K562 (cell line): ENCODE measurements around the gene HOXA9. TPM values are rescaled to one million over a fixed set of nuclear protein-coding genes. Genes with fewer than 3 reads are reported as not detected.

Source experiments
- ATAC-seq: fragments of 200-7000 bp; cut with Tn5 transposase; 3 replicates; pipeline ENCODE4 v1.9.1; 2020; ENCODE audit warnings: moderate library complexity
- BruUV-seq: library from RNA; stranded (reverse); fragments of 400-500 nt; replicated peaks from 2 replicates; lab custom pipeline; 2021; lab: Mats Ljungman, UMichigan
- CTCF ChIA-PET: fragments of 300-600 bp; formaldehyde crosslinking; extraction: SDS; loops from one replicate; lab custom pipeline; 2021; ENCODE audit warnings: low intra/inter-chr PET ratio; lab: Yijun Ruan, JAX
- POLR2A ChIA-PET: fragments of 300-600, 350-650 bp; sonication (Branson Sonifier 250); formaldehyde crosslinking; extraction: SDS; loops from one replicate; lab custom pipeline; 2021; ENCODE audit warnings: antibody characterized with exemption, inconsistent platforms; lab: Yijun Ruan, JAX
- DNase-seq, 4 experiments: peaks; one replicate each; pipeline versions ENCODE4 v3.0.0 to v3.0.0-alpha.2; 2011 to 2018; ENCODE audit warnings: low spot score in 3 of 4, mixed read lengths in 3 of 4; ENCODE audit errors: extremely low read depth in 1 of 4
- FAIRE-seq: peaks from 2 replicates; lab custom pipeline; 2011; peaks lifted over from hg19 to GRCh38; lab: Jason Lieb, UNC
- H2AFZ ChIP-seq: 2 replicates; pipeline ENCODE4 v1.6.0; 2011; ENCODE audit warnings: low read depth, low read length, control low read depth, inconsistent platforms
- H3K27ac ChIP-seq: fragments of 200-600 bp; 3 replicates; pipeline ENCODE4 v1.8.0; 2011; ENCODE audit warnings: low read depth, mild to moderate bottlenecking, control low read depth, inconsistent platforms, low read length, moderate library complexity, mixed read lengths; ENCODE audit errors: extremely low read depth
- H3K27me3 ChIP-seq, 2 experiments: fragments of 300-600 bp in 1 of 2; 2 replicates in 1 of 2; 3 replicates in 1 of 2; pipeline versions ENCODE4 v1.6.0 to v1.8.0; 2011; ENCODE audit warnings: inconsistent platforms in 2 of 2, low read length in 2 of 2, mild to moderate bottlenecking in 1 of 2, mixed read lengths in 1 of 2, moderate library complexity in 1 of 2; ENCODE audit not compliant: control insufficient read depth in 2 of 2, insufficient read depth in 2 of 2
- H3K36me3 ChIP-seq: fragments of 300-600 bp; 3 replicates; pipeline ENCODE4 v1.8.0; 2011; ENCODE audit warnings: mild to moderate bottlenecking, low read length, inconsistent platforms; ENCODE audit not compliant: control insufficient read depth, insufficient read depth
- H3K4me1 ChIP-seq, 2 experiments: fragments of 200-600 bp in 1 of 2; replicated peaks in 1 of 2; 2 replicates in 1 of 2; 3 replicates in 1 of 2; pipeline versions ENCODE4 v1.5.1 to v1.8.0; 2011; ENCODE audit warnings: inconsistent platforms in 2 of 2, low read length in 2 of 2, mild to moderate bottlenecking in 1 of 2, mixed read lengths in 1 of 2, moderate library complexity in 1 of 2; ENCODE audit not compliant: control insufficient read depth in 2 of 2, insufficient read depth in 2 of 2
- H3K4me2 ChIP-seq: 2 replicates; pipeline ENCODE4 v1.6.1; 2011; ENCODE audit warnings: low read length, control low read depth, inconsistent platforms, mixed read lengths; ENCODE audit not compliant: insufficient read depth
- H3K4me3 ChIP-seq: fragments of 200-600 bp; sonication (generic), shearing (Covaris generic); 2 replicates; pipeline ENCODE4 v1.5.1; 2016; ENCODE audit warnings: control low read depth, inconsistent platforms
- H3K79me2 ChIP-seq: fragments of 200-600 bp; 3 replicates; pipeline ENCODE4 v1.8.0; 2011; ENCODE audit warnings: low read length, inconsistent platforms; ENCODE audit not compliant: control insufficient read depth, insufficient read depth
- H3K9ac ChIP-seq, 2 experiments: 2 replicates each; pipeline versions ENCODE4 v1.6.0 to v1.6.1; 2011; ENCODE audit warnings: low read depth in 2 of 2, low read length in 2 of 2, control low read depth in 1 of 2, inconsistent platforms in 1 of 2, mild to moderate bottlenecking in 1 of 2, mixed read lengths in 1 of 2; ENCODE audit not compliant: insufficient read depth in 1 of 2
- H3K9me1 ChIP-seq: one replicate; pipeline ENCODE4 v1.6.0; 2011; ENCODE audit warnings: inconsistent platforms, mild to moderate bottlenecking, low read length, moderate library complexity; ENCODE audit not compliant: control insufficient read depth, insufficient read depth
- H3K9me3 ChIP-seq: replicated peaks from 2 replicates; pipeline ENCODE4 v1.5.1; 2011; ENCODE audit warnings: low read depth, low read length, inconsistent platforms; ENCODE audit not compliant: control insufficient read depth, insufficient read depth
- H4K20me1 ChIP-seq: replicated peaks from 2 replicates; pipeline ENCODE4 v1.6.1; 2011; ENCODE audit warnings: low read length, inconsistent platforms, mixed read lengths; ENCODE audit not compliant: control insufficient read depth, insufficient read depth
- ETS2 ChIP-seq: IDR thresholded peaks from 2 replicates; pipeline ENCODE4 v1.6.1; 2016; ENCODE audit warnings: borderline replicate concordance, missing genetic modification characterization, mild to moderate bottlenecking, moderate library complexity, missing compliant biosample characterization; ENCODE audit not compliant: poor library complexity, severe bottlenecking
- PPARD ChIP-seq: fragments of 250-450 bp; sonication (Bioruptor Pico); IDR thresholded peaks from 2 replicates; pipeline ENCODE4 v1.8.0; 2022; ENCODE audit warnings: inconsistent platforms, mild to moderate bottlenecking, moderate library complexity
- SMAD2 ChIP-seq: fragments of 150-350 bp; IDR thresholded peaks from 2 replicates; pipeline ENCODE4 v1.6.1; 2014; ENCODE audit warnings: low read depth, mild to moderate bottlenecking, low read length
- TCF7L2 ChIP-seq: fragments of 150-350 bp; IDR thresholded peaks from 2 replicates; pipeline ENCODE4 v1.6.1; 2016; ENCODE audit warnings: low read depth, mild to moderate bottlenecking, low read length, moderate library complexity
- ZNF280B ChIP-seq: fragments of 250-450 bp; sonication (Bioruptor Pico); IDR thresholded peaks from 2 replicates; pipeline ENCODE4 v1.5.1; 2021; ENCODE audit warnings: mild to moderate bottlenecking
- WGBS: fragments of 100-300 bp; shearing (Covaris generic); methylation state at CpG from one replicate; pipeline ENCODE4 v1.1.6; 2016; ENCODE audit warnings: low coverage, mixed read lengths; ENCODE audit not compliant: insufficient coverage; ENCODE audit errors: missing lambda C conversion rate; 5-methylcytosine and 5-hydroxymethylcytosine counted together
- in situ Hi-C: fragments of 300-500 bp; cut with MboI; formaldehyde crosslinking; loops from 4 replicates; pipeline ENCODE4 v1.15.0; 2018; ENCODE audit warnings: inconsistent platforms, mixed read lengths
- intact Hi-C: fragments of 100-400 bp; cut with micrococcal nuclease; formaldehyde crosslinking; loops from 2 replicates; pipeline ENCODE4 v1.14.2; 2022
- polyA plus RNA-seq, 8 experiments: library from polyadenylated mRNA; depleted of rRNA in 4 of 8; stranded (reverse) in 5 of 8; unstranded in 3 of 8; fragments of >200 nt; fragmentation: Nextera tagmentation in 2 of 8; fragmentation: Illumina TruSeq in 1 of 8; extraction: Ambion mirVana in 2 of 8; extraction: Trizol in 1 of 8; gene quantifications; 2 replicates each; pipeline versions ENCODE4 v1.2.1 to v1.2.3, GENCODE V29; 2011 to 2014; ENCODE audit warnings: inconsistent platforms in 1 of 8, missing spikeins in 1 of 8
- total RNA-seq, 7 experiments: library from RNA; depleted of rRNA in 6 of 7; stranded (reverse); fragments of >200 nt in 6 of 7; fragmentation: Illumina TruSeq in 2 of 7; extraction: Trizol in 2 of 7; gene quantifications; 2 replicates each; pipeline versions ENCODE4 v1.2.1 to v1.2.3, GENCODE V29; 2011 to 2021; ENCODE audit warnings: low replicate concordance in 1 of 7

HOXA9 gene
- total and polyA plus RNA-seq, 9 of the 15 experiments (the other 6 are each of a cell fraction or from before 2014, with no cell fraction given), result not detected

- H3K4me1 ChIP-seq, result peaks cover 0 to 24% of the 10 kb centered on the region in 2 experiments; a peak in 2 of 5 replicates
- H3K27ac ChIP-seq, result no peak overlapping the region
- no peaks in the 10 kb centered on the region for H4K20me1 ChIP-seq
- peaks cover 43 to 70% of the 10 kb centered on the region in 2 experiments for H3K27me3 ChIP-seq
- H3K4me3 ChIP-seq, result no peak overlapping the region
- no peaks in the 10 kb centered on the region; the same call in 1 of the 2 replicates for H3K9me3 ChIP-seq
- intact Hi-C loops (no loop called here), in situ Hi-C loops (no loop called here)
- ATAC-seq, result no peak
- no peaks in the 10 kb centered on the region for H3K9me1 ChIP-seq
- TF ChIP-seq SMAD2 (no peak), TCF7L2 (no peak), ZNF280B (CRISPR knock-in tag) (no peak), PPARD (CRISPR knock-in tag) (no peak), ETS2 (no peak)
- no peaks in the 10 kb centered on the region for H3K79me2 ChIP-seq
- no peak overlapping the region for H2AFZ ChIP-seq
- BruUV-seq, result no TSS peak
- DNase-seq, result no peak
- ChIA-PET CTCF (no interaction called here), POLR2A (no interaction called here)
- WGBS, result 0% methylated on average over 4 of the region's 4 CpGs
- H3K4me2 ChIP-seq, result no peak overlapping the region
- no peak for FAIRE-seq
- no peaks in the 10 kb centered on the region for H3K36me3 ChIP-seq
- no peak overlapping the region for H3K9ac ChIP-seq
Measured at GRCh38 chr7:27182285-27182841, 17.0 kb upstream of the HOXA9 start.
